H9 (cell line): ENCODE measurements around the gene OPN5. TPM values are rescaled to one million over a fixed set of nuclear protein-coding genes. Genes with fewer than 3 reads are reported as not detected.

Source experiments
- DNase-seq: peaks from one replicate; pipeline ENCODE4 v3.0.0-alpha.2; 2017
- H2AFZ ChIP-seq: one replicate; pipeline ENCODE4 v1.6.1; 2013; ENCODE audit warnings: mild to moderate bottlenecking, low read length, control low read depth, moderate library complexity
- H2AK5ac ChIP-seq: 2 replicates; pipeline ENCODE4 v1.6.1; 2013; ENCODE audit warnings: low read length, control low read depth, mixed read lengths; ENCODE audit not compliant: insufficient read length
- H2BK120ac ChIP-seq: one replicate; pipeline ENCODE4 v1.6.1; 2013; ENCODE audit warnings: low read depth, mild to moderate bottlenecking, low read length, control low read depth, inconsistent platforms; ENCODE audit not compliant: poor library complexity, severe bottlenecking
- H2BK12ac ChIP-seq: 2 replicates; pipeline ENCODE4 v1.6.1; 2013; ENCODE audit warnings: low read length, control low read depth, mixed read lengths, low read depth; ENCODE audit not compliant: insufficient read length
- H2BK15ac ChIP-seq: 2 replicates; pipeline ENCODE4 v1.6.1; 2013; ENCODE audit warnings: low read depth, low read length, control low read depth
- H2BK20ac ChIP-seq: one replicate; pipeline ENCODE4 v1.6.1; 2013; ENCODE audit warnings: low read depth, mild to moderate bottlenecking, low read length, control low read depth, inconsistent platforms; ENCODE audit not compliant: poor library complexity, severe bottlenecking
- H2BK5ac ChIP-seq: 2 replicates; pipeline ENCODE4 v1.6.1; 2013; ENCODE audit warnings: low read length, control low read depth, mixed read lengths; ENCODE audit not compliant: insufficient read length
- H3K14ac ChIP-seq: 2 replicates; pipeline ENCODE4 v1.6.1; 2013; ENCODE audit warnings: low read length, control low read depth; ENCODE audit not compliant: insufficient read depth
- H3K18ac ChIP-seq: 2 replicates; pipeline ENCODE4 v1.6.1; 2013; ENCODE audit warnings: low read depth, mild to moderate bottlenecking, mixed read lengths, low read length, control low read depth; ENCODE audit not compliant: insufficient read length
- H3K23ac ChIP-seq: 2 replicates; pipeline ENCODE4 v1.6.1; 2013; ENCODE audit warnings: low read length, control low read depth, mixed read lengths, low read depth; ENCODE audit not compliant: insufficient read length
- H3K23me2 ChIP-seq: 2 replicates; pipeline ENCODE4 v1.6.1; 2013; ENCODE audit warnings: low read depth, mild to moderate bottlenecking, mixed read lengths, low read length, control low read depth; ENCODE audit not compliant: insufficient read length, poor library complexity, severe bottlenecking
- H3K27ac ChIP-seq: 2 replicates; pipeline ENCODE4 v1.5.1; 2013; ENCODE audit warnings: low read length, control low read depth, mixed read lengths, low read depth; ENCODE audit not compliant: insufficient read length
- H3K27me3 ChIP-seq: 2 replicates; pipeline ENCODE4 v1.6.1; 2013; ENCODE audit warnings: low read length, control low read depth, inconsistent platforms; ENCODE audit not compliant: insufficient read depth
- H3K4ac ChIP-seq: 2 replicates; pipeline ENCODE4 v1.6.1; 2013; ENCODE audit warnings: low read depth, mild to moderate bottlenecking, control low read depth, inconsistent platforms, low read length, moderate library complexity
- H3K4me1 ChIP-seq: 2 replicates; pipeline ENCODE4 v1.6.1; 2013; ENCODE audit warnings: low read length, control low read depth, inconsistent platforms; ENCODE audit not compliant: insufficient read depth
- H3K4me2 ChIP-seq: 2 replicates; pipeline ENCODE4 v1.6.1; 2013; ENCODE audit warnings: low read length, control low read depth, mixed read lengths; ENCODE audit not compliant: insufficient read length, insufficient read depth
- H3K56ac ChIP-seq: 2 replicates; pipeline ENCODE4 v1.6.1; 2013; ENCODE audit warnings: low read depth, mild to moderate bottlenecking, mixed read lengths, low read length, control low read depth; ENCODE audit not compliant: insufficient read length
- H3K79me1 ChIP-seq: 2 replicates; pipeline ENCODE4 v1.6.1; 2013; ENCODE audit warnings: low read depth, mild to moderate bottlenecking, moderate library complexity, low read length, control low read depth, inconsistent platforms; ENCODE audit not compliant: insufficient read depth, poor library complexity, severe bottlenecking
- H3K79me2 ChIP-seq: 2 replicates; pipeline ENCODE4 v1.6.1; 2013; ENCODE audit warnings: low read length, control low read depth, inconsistent platforms; ENCODE audit not compliant: insufficient read depth
- H3K9ac ChIP-seq: 2 replicates; pipeline ENCODE4 v1.6.1; 2013; ENCODE audit warnings: low read length, control low read depth, mixed read lengths; ENCODE audit not compliant: insufficient read length; ENCODE audit errors: extremely low read depth
- H3K9me3 ChIP-seq: one replicate; pipeline ENCODE4 v1.6.1; 2013; ENCODE audit warnings: low read depth, low read length, inconsistent platforms; ENCODE audit not compliant: control insufficient read depth
- H3T11ph ChIP-seq: one replicate; pipeline ENCODE4 v1.6.1; 2013; ENCODE audit warnings: mild to moderate bottlenecking, low read length, control low read depth, inconsistent platforms
- H4K20me1 ChIP-seq: one replicate; pipeline ENCODE4 v1.6.1; 2013; ENCODE audit not compliant: control insufficient read depth, insufficient read length, insufficient read depth
- H4K5ac ChIP-seq: 2 replicates; pipeline ENCODE4 v1.6.1; 2013; ENCODE audit warnings: low read depth, mild to moderate bottlenecking, mixed read lengths, low read length, control low read depth; ENCODE audit not compliant: insufficient read length
- H4K8ac ChIP-seq: replicated peaks from 2 replicates; pipeline ENCODE4 v1.6.1; 2013; ENCODE audit warnings: low read length, control low read depth, mixed read lengths, low read depth; ENCODE audit not compliant: insufficient read length
- H4K91ac ChIP-seq: 2 replicates; pipeline ENCODE4 v1.6.1; 2013; ENCODE audit warnings: low read depth, mild to moderate bottlenecking, moderate library complexity, mixed read lengths, low read length, control low read depth; ENCODE audit not compliant: insufficient read length
- H3K27ac Mint-ChIP-seq, 3 experiments: 2 replicates in 2 of 3; 3 replicates in 1 of 3; pipeline ENCODE4 v1.8.0; 2020 to 2021; ENCODE audit warnings: mixed read lengths in 3 of 3, mild to moderate bottlenecking in 1 of 3, moderate library complexity in 1 of 3
- H3K27me3 Mint-ChIP-seq: 2 replicates; pipeline ENCODE4 v1.8.0; 2021; ENCODE audit warnings: low read depth, mild to moderate bottlenecking, moderate library complexity, mixed read lengths
- H3K36me3 Mint-ChIP-seq, 3 experiments: 2 replicates in 2 of 3; 3 replicates in 1 of 3; pipeline ENCODE4 v1.8.0; 2020 to 2021; ENCODE audit warnings: low read depth in 3 of 3, mixed read lengths in 3 of 3; ENCODE audit not compliant: insufficient read depth in 1 of 3
- H3K4me1 Mint-ChIP-seq, 2 experiments: 2 replicates each; pipeline ENCODE4 v1.8.0; 2020; ENCODE audit warnings: mixed read lengths in 2 of 2
- H3K4me3 Mint-ChIP-seq, 2 experiments: 2 replicates in 1 of 2; 3 replicates in 1 of 2; pipeline ENCODE4 v1.8.0; 2020 to 2021; ENCODE audit warnings: mild to moderate bottlenecking in 2 of 2, mixed read lengths in 2 of 2, moderate library complexity in 1 of 2
- H3K9me3 Mint-ChIP-seq, 2 experiments: 2 replicates in 1 of 2; 3 replicates in 1 of 2; pipeline ENCODE4 v1.8.0; 2020; ENCODE audit warnings: mild to moderate bottlenecking in 2 of 2, mixed read lengths in 2 of 2, moderate library complexity in 1 of 2
- CTCF ChIP-seq: fragments of 200-600 bp; sonication (generic); conservative IDR thresholded peaks from 3 replicates; pipeline ENCODE4 v1.8.0; 2021; ENCODE audit warnings: antibody characterized with exemption, mild to moderate bottlenecking
- WGBS: extraction: QIAGEN DNeasy Blood & Tissue Kit; methylation state at CpG from one replicate; pipeline ENCODE4 v1.1.7; 2013; ENCODE audit warnings: missing lambda C conversion rate, low lambda C conversion rate, mixed read lengths; ENCODE audit not compliant: insufficient read length; ENCODE audit errors: extremely low coverage; 5-methylcytosine and 5-hydroxymethylcytosine counted together
- total RNA-seq: library from RNA; stranded (reverse); gene quantifications from 2 replicates; pipeline ENCODE4 v1.2.1, GENCODE V29; 2021

Gene OPN5
- total RNA-seq, 1 experiment from 2014 or later: not detected

GRCh38 chr6:47801984-47802383 is 20.2 kb downstream of the OPN5 start:
- Histone ChIP-seq H3K18ac (no peak overlapping the region), H3K4ac (no peak overlapping the region), H2BK5ac (no peak overlapping the region), H2BK12ac (no peak overlapping the region), H3K27me3 (no peaks in the 10 kb centered on the region), H3K9ac (no peak overlapping the region), H4K5ac (no peak overlapping the region), H2BK20ac (no peak overlapping the region), H3K14ac (no peak overlapping the region), H3K23me2 (no peaks in the 10 kb centered on the region), H3K4me2 (no peak overlapping the region), H3K79me2 (no peaks in the 10 kb centered on the region), H3K23ac (no peak overlapping the region), H2AFZ (no peak overlapping the region), H2BK120ac (no peak overlapping the region), H3K4me1 (no peaks in the 10 kb centered on the region), H2AK5ac (no peak overlapping the region), H3K79me1 (no peaks in the 10 kb centered on the region), H3K27ac (no peak overlapping the region), H3K56ac (no peak overlapping the region), H2BK15ac (no peak overlapping the region), H3T11ph (no peak overlapping the region), H4K8ac (no peak overlapping the region), H4K20me1 (no peaks in the 10 kb centered on the region), H3K9me3 (no peaks in the 10 kb centered on the region), H4K91ac (no peak overlapping the region)
- H3K36me3 Mint-ChIP-seq: no peaks in the 10 kb centered on the region
- peaks cover 3% of the 10 kb centered on the region; the same call in 1 of the 2 replicates for H3K27me3 Mint-ChIP-seq
- no peaks in the 10 kb centered on the region for H3K9me3 Mint-ChIP-seq
- H3K4me3 Mint-ChIP-seq: no peak overlapping the region
- no peak overlapping the region for H3K27ac Mint-ChIP-seq
- DNase-seq: no peak
- TF ChIP-seq CTCF: no peak
- no peaks in the 10 kb centered on the region for H3K4me1 Mint-ChIP-seq
- WGBS: no CpG with 5 or more reads among the region's 2 CpGs
